HG03460 (cell line): ENCODE results near the gene PCNX2.
A peak's percentile ranks its signal among the peaks of the same experiment; 100 is the strongest.

Source experiments
- ATAC-seq: cut with Tn5 transposase; IDR thresholded peaks from one replicate; pipeline ENCODE4 v1.9.1; 2021; ENCODE audit not compliant: unreplicated experiment

The PCNX2 gene

DNA sequence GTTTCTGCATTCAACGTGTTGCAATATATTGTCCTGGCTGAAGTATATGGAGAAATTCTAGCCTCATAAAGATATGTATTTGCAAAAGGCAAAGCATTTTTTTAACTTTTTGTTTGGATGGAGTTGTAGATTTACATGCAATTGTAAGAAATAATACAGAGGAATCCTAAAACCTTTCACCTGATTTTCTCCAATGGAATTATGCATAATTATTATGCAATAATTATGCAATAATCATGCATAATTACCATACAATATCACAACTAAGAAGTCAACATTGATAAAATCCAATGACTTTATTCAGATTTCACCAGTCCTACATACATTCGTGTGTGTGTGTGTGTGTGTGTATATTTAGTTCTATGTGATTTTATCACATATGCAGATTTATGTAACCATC is 24.5 kb upstream of the PCNX2 start:
- ATAC-seq, result no peak

DNA sequence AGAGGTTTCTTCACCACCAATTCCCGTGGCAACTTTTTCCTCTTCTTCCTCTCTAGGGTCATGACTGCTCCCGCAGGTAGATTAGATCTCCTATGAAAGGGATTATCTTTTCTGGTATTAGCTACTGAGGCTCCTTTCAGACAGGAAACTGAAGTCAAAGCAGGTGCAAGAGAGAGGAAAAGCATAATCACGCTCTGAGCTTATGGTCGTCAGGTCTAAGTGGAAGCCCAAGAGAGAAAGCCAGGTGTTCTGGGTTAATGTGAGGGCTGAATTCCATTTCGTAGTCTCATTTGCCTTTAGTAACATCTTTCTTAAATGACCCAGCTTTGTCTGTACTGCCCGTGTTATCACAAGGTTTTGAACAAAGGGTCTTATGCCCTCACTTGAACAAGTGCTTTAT is 23.7 kb upstream of the PCNX2 start:
- no peak for ATAC-seq

GRCh38 chr1:233316473-233316872 is 20.9 kb upstream of the PCNX2 start:
- no peak for ATAC-seq

GRCh38 chr1:233315718-233316301 is 20.3 kb upstream of the PCNX2 start:
- ATAC-seq, result no peak

DNA sequence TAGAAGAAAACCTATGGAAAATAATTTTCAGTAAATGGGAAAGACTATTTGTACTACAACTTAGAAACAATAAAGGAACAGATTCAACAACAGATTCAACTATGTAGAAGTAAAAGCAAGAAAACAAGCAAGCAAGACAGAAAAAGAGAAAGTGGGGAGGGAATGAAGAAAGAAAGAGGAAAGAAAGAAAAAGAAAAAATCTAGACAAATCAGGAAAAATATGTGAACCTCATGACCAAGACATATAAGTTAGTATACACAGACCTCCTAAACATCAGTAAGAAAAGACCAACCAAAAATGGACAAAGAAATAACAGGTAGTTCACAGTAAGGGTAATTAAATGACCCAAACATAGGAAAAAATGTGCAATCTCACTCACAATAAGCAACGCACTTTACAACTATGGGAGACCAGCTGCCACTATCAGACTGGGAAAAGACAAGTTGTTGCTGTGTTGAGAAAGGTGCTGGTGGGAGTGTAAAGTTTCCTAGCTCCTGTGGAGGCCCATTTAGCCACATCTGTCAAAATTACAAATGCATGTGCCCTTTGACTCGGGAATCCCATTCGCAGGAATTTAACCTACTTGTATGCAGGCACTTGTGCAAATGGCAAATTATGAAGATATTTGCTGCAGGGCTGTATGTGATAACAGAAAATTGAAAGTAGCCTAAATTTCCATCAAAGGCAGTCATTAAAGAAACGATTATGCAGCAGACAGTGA is 18.1 kb upstream of the PCNX2 start:
- no peak for ATAC-seq

DNA sequence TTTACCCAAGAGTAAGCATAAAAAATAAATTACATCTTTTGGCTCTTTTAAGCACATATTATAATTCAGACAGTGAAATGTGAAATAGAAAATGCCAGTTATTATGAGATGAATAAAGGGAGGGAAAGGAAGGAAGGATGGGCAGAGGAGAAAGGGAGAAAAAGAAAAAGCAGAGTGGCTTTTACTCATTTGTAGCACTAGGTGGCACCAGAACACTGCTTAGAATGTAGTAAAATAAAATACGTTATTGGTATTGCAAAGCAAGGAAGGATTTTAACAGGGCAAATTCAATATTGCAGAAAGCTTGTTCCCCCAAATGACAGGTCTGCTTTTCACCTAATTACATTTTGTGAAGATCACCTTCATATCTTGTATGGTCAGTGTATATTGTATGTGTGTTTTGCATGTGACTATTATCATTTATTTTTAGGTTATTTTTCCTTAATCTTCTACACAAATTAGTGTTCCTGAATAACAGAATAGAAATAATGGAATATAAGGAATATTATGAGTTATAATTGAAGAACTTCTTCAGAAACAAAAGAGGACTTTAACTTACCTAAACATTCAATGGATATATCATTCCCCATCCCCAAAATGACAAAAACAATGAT is 9.1 kb upstream of the PCNX2 start:
- ATAC-seq, result no peak

DNA sequence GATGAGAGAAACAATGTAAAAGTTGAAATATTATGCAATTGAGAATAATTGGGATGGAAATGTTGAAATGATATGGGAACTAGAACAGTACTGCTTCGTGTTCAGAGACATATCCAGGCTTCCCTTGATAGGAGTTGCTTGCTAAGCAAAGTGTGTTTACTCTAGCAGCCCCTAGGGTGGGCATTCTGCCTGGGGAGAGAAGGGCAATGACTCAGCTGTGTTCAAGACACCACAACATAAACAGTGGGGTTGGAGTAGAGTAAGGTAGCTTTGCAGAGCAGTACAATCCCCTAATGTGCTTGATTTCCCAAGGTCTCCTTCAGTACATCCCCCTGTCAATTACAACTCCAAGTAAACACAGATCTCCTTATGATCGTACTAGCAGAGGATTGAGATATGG is 4.8 kb upstream of the PCNX2 start:
- no peak for ATAC-seq

DNA sequence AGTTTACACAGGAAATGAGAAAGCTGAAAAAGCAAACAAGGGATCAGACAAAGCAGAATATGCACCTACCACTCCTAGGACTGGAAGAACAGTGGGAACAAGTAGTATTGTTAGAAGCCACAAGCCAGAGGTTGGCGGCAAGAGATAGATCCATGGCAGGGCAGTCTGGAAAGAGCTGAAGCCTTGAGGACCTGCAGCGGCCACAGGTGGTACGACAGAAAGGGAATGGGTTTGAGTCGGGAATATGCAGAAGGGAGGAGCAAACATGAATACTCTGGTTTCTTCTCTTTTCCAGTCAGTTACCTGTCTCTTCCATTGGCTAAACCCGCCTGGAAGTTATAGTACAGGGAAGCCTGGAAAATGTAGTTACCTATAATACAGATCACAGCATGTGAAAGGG is 3.9 kb upstream of the PCNX2 start:
- ATAC-seq, result no peak

GRCh38 chr1:233295975-233296322 is 424 bp upstream of the PCNX2 start:
- ATAC-seq, result no peak

DNA sequence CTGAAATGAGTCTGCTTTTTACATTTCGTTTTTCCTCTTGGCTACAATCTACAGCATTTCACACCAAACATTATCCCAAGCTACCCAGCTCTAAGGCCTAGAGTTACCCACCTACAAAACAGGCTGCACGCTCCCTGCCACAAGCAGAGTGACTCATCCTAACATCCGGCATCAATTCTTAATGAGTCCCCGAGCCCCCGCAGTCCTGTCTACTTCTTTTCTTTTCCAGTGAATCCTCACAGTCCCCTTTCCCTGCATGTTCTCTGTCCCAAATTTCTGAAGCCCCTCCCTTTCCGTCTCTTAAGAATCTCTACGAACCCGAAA is 650 bp downstream of the PCNX2 start:
- peak; percentile 64 for ATAC-seq

GRCh38 chr1:233293556-233294446 is 1.7 kb downstream of the PCNX2 start:
- ATAC-seq, result no peak

DNA sequence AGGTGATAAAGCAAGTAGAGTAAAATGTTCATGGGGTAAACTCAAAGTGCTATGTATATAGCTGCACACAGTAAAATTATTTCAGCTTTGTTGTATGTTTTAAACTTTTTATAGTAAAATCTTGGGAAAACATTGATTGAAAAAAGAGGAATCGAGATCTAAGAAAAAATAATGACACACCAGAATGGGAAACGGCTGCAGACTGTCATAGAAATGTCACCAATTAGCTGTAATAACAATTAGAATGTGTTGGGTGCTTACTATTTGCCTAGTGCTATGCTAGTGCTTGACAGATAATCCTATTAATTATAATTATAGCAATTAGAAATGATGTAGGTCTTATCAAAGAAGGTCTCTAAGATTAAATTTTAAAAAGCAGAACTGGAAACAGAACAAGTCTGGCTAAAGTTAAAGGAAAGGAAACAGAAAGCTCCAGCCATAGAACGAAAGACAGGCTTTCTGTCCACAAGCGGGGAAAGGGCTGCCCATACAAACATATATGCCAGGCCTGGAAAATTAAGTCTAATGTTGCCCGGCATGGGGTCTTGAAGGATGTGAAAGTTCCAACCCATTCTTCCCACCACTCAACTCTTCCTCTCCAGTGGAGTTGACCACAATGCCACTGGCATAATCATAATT is 5.0 kb downstream of the PCNX2 start:
- no peak for ATAC-seq

DNA sequence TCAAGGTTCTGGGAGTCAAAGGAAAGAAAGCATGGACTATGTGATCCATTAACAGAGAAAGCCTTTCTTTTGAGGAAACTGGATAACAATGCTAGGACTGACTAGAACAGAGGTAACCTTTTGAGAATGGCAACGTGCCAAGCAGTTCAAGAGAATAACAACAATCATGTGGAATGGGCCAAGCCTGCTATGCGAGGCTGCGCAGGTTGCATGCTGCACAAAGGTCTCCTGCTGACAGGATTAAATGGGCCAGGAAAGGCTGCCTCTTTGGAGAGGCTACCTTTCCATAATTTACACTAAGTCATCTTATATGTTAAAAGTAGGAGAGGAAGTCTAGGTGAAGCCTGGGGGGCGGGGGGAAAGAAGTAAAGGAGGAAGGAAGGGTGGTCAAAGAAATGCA is 5.8 kb downstream of the PCNX2 start:
- no peak for ATAC-seq

DNA sequence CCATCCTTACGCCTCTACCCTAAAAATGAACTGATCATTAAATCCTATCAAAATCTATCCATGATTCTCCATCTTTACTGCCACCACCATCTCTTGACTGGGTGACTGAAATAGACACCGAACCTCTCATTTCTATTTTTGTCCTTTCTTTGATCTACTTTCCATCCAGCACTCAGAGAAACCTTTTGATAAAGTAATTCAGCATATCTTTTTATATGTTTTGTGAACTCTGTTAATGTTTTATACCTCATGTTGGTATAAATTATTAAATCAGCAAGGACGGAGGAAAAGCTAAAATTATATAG is 13.0 kb downstream of the PCNX2 start:
- ATAC-seq, result no peak

DNA sequence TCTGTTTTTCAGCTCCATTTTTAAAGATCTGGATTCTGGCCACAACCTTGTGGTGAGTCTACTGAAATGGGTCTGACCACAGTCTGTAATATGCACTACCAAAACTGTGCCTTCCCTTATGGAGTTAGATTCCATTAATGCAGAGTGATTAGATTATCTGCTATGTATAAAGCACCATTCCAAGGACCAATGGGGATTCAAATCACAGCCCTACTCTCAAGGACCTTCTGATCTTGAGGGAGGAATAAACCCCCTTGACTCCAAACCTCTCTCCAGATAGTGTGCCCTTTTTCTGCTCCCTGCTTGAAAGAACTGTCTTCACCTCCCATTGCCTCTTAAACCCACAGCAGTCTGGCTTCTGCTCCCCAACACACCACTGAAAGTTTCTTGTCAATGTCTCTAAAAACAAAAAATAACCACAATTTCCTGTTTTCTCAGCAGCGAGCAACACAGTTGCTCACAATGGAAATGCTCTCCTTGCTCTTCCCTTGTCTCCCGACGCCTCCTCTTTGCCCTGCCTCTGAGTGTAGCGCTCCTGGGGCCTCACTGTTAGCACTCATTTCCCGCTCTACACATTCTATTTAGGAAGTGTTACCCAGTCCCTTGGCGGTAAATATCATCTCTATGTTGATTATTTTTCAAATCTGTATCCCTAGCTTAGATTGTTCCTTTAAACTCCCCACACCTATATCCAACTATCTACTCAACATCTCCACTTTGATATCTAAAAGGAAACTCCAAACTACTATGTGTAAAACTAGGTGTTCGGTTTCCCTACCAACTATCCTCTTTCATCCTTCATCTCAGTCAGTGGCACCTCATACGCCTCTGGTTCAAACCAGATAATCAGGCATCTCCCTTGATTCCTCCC is 13.6 kb downstream of the PCNX2 start:
- peak; percentile 92 for ATAC-seq

DNA sequence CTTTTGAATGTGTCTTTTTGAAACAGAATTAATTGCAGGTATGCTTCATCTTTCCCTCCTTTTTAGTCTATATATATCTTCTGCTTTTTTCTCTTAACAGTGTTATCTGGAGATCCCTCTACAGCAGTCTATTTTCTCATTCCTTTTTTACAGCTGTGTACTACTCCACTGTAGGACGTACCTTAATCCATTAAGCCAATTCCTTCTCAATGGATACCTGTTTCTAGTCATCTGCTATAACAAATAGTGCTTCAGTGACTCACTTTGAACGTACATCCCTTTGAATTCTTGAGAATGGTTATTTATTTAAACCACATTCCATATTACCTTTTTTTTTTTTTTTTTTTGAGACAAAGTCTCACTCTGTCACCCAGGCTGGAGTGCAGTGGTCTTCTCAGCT is 15.6 kb downstream of the PCNX2 start:
- no peak for ATAC-seq

- no peak for ATAC-seq
Measured at GRCh38 chr1:233278631-233279030, 16.9 kb downstream of the PCNX2 start.

GRCh38 chr1:233277637-233278606 is 17.6 kb downstream of the PCNX2 start:
- no peak for ATAC-seq

DNA sequence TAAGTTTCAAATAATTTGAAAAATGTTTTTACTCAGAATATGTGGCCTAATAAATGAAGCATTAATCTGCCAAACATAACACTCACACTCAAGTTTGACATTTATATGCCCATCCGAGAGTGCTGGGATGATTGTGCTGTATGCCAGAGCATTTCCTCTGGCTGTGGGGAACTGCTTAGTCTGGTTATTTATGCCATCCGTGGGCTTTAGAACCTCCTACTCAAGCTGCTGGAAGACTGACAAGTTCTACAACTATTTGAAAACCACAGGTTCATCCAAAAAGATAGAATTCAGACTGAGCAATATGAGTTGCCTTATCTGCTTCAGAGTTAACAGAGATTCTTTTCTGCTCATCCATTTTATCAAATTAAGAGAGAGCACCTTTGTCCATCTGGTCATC is 25.9 kb downstream of the PCNX2 start:
- no peak for ATAC-seq
